Measurements from ENCODE around the gene ADGRF3.

DNA sequence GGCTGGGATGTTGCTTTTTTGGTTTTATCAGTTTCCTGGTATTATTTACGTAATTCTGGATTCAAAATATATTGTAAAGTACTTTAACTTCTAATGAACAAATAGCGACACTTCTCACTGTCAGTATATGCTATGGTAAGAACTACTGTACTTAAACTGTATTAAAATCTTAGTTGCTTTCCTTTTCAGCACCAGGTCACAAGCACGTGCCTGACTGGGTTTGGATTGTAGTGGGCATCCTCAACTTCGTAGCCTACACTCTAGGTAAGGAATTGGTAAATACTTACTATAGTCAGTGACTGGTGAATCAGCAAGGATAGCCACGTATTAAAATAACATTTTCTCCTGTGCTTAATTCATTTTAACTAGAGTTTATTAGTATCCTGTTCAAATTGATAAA lies 20.4 kb upstream of the ADGRF3 start:
- TF ChIP-seq POLR2A (IDR thresholded peaks at IDR 0.05), result no peak
- no peak for TF ChIP-seq CTCF (IDR thresholded peaks at IDR 0.05)

Data from Peyer's patch (tissue), 4 donors.